Right lobe of liver (tissue), 4 donors: ENCODE measurements around the gene RNPEPL1.

ENCODE experiments used
- CTCF ChIP-seq, 4 donors: fragments of 200-600 bp in 3 of 4; fragments of 450-650 bp in 1 of 4; IDR thresholded peaks; one replicate each; pipeline versions ENCODE4 v1.5.1 to v1.8.0; 2016 to 2022; ENCODE audit warnings: antibody characterized with exemption in 4 of 4, mild to moderate bottlenecking in 2 of 4
- POLR2A ChIP-seq: fragments of 450-650 bp; IDR thresholded peaks from one replicate; pipeline ENCODE4 v1.6.1; 2017; ENCODE audit warnings: antibody characterized with exemption, mild to moderate bottlenecking
- donor health status: DM: no; HTN: no; CAD: no.
- donor health status: DM: no; HTN: no; CAD: no.
- donor health status: DM: no; HTN: yes; CAD: no.

GRCh38 chr2:240601061-240601830, 33.0 kb downstream of the RNPEPL1 start:
- TF ChIP-seq POLR2A = no peak
- no peak for TF ChIP-seq CTCF (IDR thresholded peaks at IDR 0.05)
